DOHH2 (cell line): ENCODE data around the gene LAMA4.

ENCODE experiments used
- H3F3A ChIP-seq: fragments of 200-600 bp; sonication (generic), shearing (Covaris generic); 2 replicates; pipeline ENCODE4 v1.6.0; 2016; ENCODE audit warnings: antibody characterized with exemption, mild to moderate bottlenecking; ENCODE audit not compliant: control insufficient read depth, insufficient read depth
- H3K27ac ChIP-seq: fragments of 200-600 bp; sonication (generic); 2 replicates; pipeline ENCODE4 v1.5.1; 2014; ENCODE audit warnings: low read depth, mild to moderate bottlenecking, low read length, moderate library complexity
- H3K27me3 ChIP-seq: fragments of 200-600 bp; sonication (generic); 2 replicates; pipeline ENCODE4 v1.6.1; 2014; ENCODE audit warnings: mild to moderate bottlenecking, low read length, mixed read lengths; ENCODE audit not compliant: control insufficient read depth
- H3K36me3 ChIP-seq: fragments of 200-600 bp; sonication (generic); 2 replicates; pipeline ENCODE4 v1.6.1; 2014; ENCODE audit warnings: mild to moderate bottlenecking, low read length, moderate library complexity, mixed read lengths; ENCODE audit not compliant: control insufficient read depth
- H3K4me1 ChIP-seq: fragments of 200-600 bp; sonication (generic); 2 replicates; pipeline ENCODE4 v1.6.1; 2014; ENCODE audit warnings: mild to moderate bottlenecking, low read length, mixed read lengths; ENCODE audit not compliant: control insufficient read depth
- H3K4me2 ChIP-seq: fragments of 200-600 bp; sonication (generic); 2 replicates; pipeline ENCODE4 v1.6.0; 2014; ENCODE audit warnings: mild to moderate bottlenecking, low read length, moderate library complexity
- H3K4me3 ChIP-seq: fragments of 200-600 bp; sonication (generic); 2 replicates; pipeline ENCODE4 v1.5.1; 2014; ENCODE audit warnings: mild to moderate bottlenecking, low read length, mixed read lengths
- H3K79me2 ChIP-seq: fragments of 200-600 bp; sonication (generic); 2 replicates; pipeline ENCODE4 v1.6.1; 2014; ENCODE audit warnings: mild to moderate bottlenecking, low read length, mixed read lengths; ENCODE audit not compliant: control insufficient read depth
- H3K9me2 ChIP-seq: fragments of 200-600 bp; sonication (generic); replicated peaks from 2 replicates; pipeline ENCODE4 v1.6.1; 2014; ENCODE audit warnings: mild to moderate bottlenecking, low read length, mixed read lengths; ENCODE audit not compliant: control insufficient read depth
- H3K9me3 ChIP-seq: fragments of 200-600 bp; sonication (generic); 2 replicates; pipeline ENCODE4 v1.6.1; 2014; ENCODE audit warnings: antibody characterized with exemption, low read length, mixed read lengths; ENCODE audit not compliant: control insufficient read depth, insufficient read depth
- H4K20me1 ChIP-seq: fragments of 200-600 bp; sonication (generic); 2 replicates; pipeline ENCODE4 v1.6.0; 2014; ENCODE audit warnings: low read depth, mild to moderate bottlenecking, antibody characterized with exemption, low read length, moderate library complexity; ENCODE audit not compliant: control insufficient read depth, insufficient read depth
- EZH2phosphoT487 ChIP-seq: fragments of 200-600 bp; sonication (generic); IDR thresholded peaks from 2 replicates; pipeline ENCODE4 v1.6.1; 2017; ENCODE audit warnings: borderline replicate concordance, mild to moderate bottlenecking, antibody characterized with exemption, low read length, moderate library complexity, mixed read lengths
- TF ChIP-seq, protein P1 (sequence below): fragments of 200-600 bp; sonication (generic); IDR thresholded peaks from one replicate; pipeline ENCODE4 v1.5.1; 2014; ENCODE audit warnings: antibody characterized with exemption, mild to moderate bottlenecking, low read depth, low read length; ENCODE audit not compliant: poor library complexity, severe bottlenecking

Gene LAMA4

DNA sequence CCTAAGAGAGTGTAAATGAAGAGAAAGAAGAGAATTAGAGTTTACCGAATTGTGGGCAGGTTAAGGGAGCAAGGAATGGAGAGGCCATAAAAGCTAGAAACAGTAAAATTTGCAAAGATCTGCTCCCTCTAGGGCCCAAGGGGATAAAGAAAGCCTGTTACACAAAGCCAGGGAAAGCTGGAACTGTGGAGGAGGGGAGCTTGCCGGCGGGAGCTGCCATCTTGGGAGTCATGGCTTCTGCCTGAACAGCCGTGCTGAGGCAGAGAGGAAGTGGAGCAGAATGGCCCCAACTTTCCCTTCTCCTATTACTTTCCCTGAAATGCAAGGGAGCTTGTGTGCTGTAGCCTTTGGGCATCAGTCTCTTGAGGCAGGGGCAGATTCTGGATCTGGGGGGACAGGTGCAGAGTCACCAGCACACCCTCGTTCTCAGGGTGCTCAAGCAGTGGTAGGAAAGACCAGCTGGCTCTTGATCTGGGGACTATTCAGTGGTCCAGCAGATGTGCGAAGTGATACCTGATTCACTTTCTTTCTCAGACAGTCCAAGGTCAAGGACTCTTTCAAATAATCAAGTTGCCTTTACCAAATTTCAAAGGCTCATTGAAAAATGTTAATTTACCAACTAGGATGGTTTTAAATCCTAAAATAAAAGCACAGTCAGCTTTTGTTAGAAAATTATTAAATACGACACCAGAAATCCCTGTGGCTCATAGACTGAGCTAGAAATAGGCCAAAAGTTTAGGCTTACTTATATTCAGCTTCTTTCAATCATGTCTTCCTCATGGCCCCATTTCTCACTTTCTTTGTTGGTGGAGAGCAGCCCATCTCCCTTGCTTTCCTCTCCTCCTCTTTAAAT lies 25.7 kb downstream of the LAMA4 start:
- Histone ChIP-seq H3F3A (no peaks in the 10 kb centered on the region), H3K27me3 (no peaks in the 10 kb centered on the region), H3K79me2 (no peaks in the 10 kb centered on the region), H4K20me1 (no peaks in the 10 kb centered on the region), H3K4me1 (no peaks in the 10 kb centered on the region), H3K36me3 (no peaks in the 10 kb centered on the region), H3K9me3 (no peaks in the 10 kb centered on the region), H3K4me2 (no peak overlapping the region), H3K9me2 (no peaks in the 10 kb centered on the region), H3K4me3 (no peak overlapping the region), H3K27ac (no peak overlapping the region)
- TF ChIP-seq, protein P1, sequence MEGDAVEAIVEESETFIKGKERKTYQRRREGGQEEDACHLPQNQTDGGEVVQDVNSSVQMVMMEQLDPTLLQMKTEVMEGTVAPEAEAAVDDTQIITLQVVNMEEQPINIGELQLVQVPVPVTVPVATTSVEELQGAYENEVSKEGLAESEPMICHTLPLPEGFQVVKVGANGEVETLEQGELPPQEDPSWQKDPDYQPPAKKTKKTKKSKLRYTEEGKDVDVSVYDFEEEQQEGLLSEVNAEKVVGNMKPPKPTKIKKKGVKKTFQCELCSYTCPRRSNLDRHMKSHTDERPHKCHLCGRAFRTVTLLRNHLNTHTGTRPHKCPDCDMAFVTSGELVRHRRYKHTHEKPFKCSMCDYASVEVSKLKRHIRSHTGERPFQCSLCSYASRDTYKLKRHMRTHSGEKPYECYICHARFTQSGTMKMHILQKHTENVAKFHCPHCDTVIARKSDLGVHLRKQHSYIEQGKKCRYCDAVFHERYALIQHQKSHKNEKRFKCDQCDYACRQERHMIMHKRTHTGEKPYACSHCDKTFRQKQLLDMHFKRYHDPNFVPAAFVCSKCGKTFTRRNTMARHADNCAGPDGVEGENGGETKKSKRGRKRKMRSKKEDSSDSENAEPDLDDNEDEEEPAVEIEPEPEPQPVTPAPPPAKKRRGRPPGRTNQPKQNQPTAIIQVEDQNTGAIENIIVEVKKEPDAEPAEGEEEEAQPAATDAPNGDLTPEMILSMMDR, result no peak
- no peak for TF ChIP-seq EZH2phosphoT487

DNA sequence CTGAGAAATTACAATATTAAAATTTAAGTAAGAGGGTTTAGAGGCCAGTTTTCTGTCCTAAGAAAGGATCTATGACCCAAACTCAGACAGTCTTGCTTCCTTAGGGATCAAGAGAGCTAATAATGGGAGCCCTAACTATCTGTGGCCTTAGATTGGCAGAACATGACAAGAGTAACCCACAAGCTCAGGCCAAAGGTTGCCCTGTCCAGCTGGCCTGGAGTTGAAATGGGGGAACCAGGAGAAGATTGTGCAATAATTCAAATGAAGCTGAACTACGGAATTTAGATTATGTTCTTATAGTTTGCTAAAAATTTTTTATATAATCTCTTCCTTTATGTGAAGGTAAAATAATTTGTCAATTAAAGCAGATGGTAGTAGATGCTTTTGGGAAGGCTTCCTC lies 26.4 kb downstream of the LAMA4 start:
- Histone ChIP-seq H3K9me3 (no peaks in the 10 kb centered on the region), H3K27me3 (no peaks in the 10 kb centered on the region), H3K9me2 (no peaks in the 10 kb centered on the region), H3F3A (no peaks in the 10 kb centered on the region), H4K20me1 (no peaks in the 10 kb centered on the region), H3K27ac (no peak overlapping the region), H3K79me2 (no peaks in the 10 kb centered on the region), H3K4me3 (no peak overlapping the region), H3K4me2 (no peak overlapping the region), H3K36me3 (no peaks in the 10 kb centered on the region), H3K4me1 (no peaks in the 10 kb centered on the region)
- no peak for TF ChIP-seq EZH2phosphoT487
- TF ChIP-seq, protein P1, result no peak

DNA sequence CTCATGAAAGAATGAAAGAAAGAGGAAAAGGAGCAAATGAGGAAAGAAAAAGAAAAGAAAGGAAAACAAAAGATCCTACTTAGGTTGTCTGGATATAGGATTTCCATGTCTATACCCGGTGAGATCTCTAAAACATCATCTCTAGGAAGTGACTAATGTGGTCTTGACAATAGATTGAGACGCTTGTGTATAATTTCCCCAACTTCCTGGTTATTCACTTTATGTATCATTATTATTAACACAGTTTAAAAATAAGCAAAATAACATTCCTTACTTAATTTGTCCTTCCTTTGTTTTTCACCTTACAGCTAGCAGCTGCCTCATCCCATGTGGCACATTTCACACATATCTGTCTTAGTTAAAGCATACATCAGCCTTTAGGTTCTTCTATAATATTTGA lies 27.0 kb downstream of the LAMA4 start:
- H3K79me2 ChIP-seq, result no peaks in the 10 kb centered on the region
- H3K4me1 ChIP-seq, result no peaks in the 10 kb centered on the region
- H3K4me3 ChIP-seq, result no peak overlapping the region
- H3K36me3 ChIP-seq, result no peaks in the 10 kb centered on the region
- no peaks in the 10 kb centered on the region for H3K9me2 ChIP-seq
- H3K27ac ChIP-seq, result no peak overlapping the region
- H3K4me2 ChIP-seq, result no peak overlapping the region
- H3K27me3 ChIP-seq, result no peaks in the 10 kb centered on the region
- no peaks in the 10 kb centered on the region for H4K20me1 ChIP-seq
- H3F3A ChIP-seq, result no peaks in the 10 kb centered on the region
- H3K9me3 ChIP-seq, result no peaks in the 10 kb centered on the region
- TF ChIP-seq EZH2phosphoT487, result no peak
- TF ChIP-seq, protein P1, result no peak
